ENCODE data around the gene PPP1R1C.

DNA sequence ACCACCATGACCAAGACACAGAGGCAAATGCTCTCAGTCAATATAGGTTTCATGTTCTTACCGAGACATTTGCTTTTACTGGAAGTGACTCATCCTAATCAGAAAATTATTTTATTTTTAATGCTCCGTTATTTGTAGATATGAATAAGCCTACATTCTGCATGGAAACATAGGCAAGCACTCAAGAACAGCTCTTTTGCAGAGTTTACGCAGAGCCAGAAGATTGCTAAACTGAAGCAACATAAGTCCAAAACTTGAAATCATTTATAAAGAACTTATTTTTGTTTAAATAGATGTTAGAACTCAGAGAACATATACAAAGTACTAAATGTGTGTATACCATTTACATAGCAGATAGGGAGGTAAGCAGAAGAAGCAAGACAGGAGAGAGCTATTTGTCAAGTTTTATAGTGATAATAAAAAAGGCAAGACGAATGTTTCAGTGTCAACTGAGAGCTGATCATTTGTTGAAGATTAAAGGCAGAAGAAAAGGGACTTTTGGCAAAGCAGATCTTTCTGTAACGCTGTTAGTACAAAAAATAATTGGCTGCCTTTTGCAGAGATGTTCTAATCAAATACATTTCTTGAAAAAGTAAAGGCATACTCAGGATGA lies 12.4 kb upstream of the PPP1R1C start:
- TF ChIP-seq, protein P1, sequence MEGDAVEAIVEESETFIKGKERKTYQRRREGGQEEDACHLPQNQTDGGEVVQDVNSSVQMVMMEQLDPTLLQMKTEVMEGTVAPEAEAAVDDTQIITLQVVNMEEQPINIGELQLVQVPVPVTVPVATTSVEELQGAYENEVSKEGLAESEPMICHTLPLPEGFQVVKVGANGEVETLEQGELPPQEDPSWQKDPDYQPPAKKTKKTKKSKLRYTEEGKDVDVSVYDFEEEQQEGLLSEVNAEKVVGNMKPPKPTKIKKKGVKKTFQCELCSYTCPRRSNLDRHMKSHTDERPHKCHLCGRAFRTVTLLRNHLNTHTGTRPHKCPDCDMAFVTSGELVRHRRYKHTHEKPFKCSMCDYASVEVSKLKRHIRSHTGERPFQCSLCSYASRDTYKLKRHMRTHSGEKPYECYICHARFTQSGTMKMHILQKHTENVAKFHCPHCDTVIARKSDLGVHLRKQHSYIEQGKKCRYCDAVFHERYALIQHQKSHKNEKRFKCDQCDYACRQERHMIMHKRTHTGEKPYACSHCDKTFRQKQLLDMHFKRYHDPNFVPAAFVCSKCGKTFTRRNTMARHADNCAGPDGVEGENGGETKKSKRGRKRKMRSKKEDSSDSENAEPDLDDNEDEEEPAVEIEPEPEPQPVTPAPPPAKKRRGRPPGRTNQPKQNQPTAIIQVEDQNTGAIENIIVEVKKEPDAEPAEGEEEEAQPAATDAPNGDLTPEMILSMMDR (IDR thresholded peaks at IDR 0.05) = no peak
- TF ChIP-seq POLR2A (IDR thresholded peaks at IDR 0.05) = no peak

Data from vagina (tissue), 2 donors.